CD4-positive, CD25-positive, alpha-beta regulatory T cell (primary cell): Measurements from ENCODE around the gene OLR1. TPM values are rescaled to one million over a fixed set of nuclear protein-coding genes. Genes with fewer than 3 reads are reported as not detected.
A peak's percentile ranks its signal among the peaks of the same experiment; 100 is the strongest.
"Not testable (repeated sequence)": the region's sequence is repeated elsewhere in the genome, so short reads cannot be mapped to it uniquely, and the experiment has no call there.

Experiments used
- ATAC-seq, 2 donors: fragments of 150-1000 bp; cut with Tn5 transposase; one replicate each; pipeline ENCODE4 v1.10.0; 2021; ENCODE audit warnings: low read depth in 2 of 2, moderate number of reproducible peaks in 2 of 2, moderate library complexity in 1 of 2
- DNase-seq, 3 donors: peaks; one replicate each; pipeline versions ENCODE4 v3.0.0 to v3.0.0-alpha.2; 2012 to 2022; ENCODE audit warnings: mixed read lengths in 1 of 3
- H3K27ac ChIP-seq: one replicate; pipeline ENCODE4 v1.7.0; 2013; ENCODE audit warnings: mild to moderate bottlenecking, low read length; ENCODE audit not compliant: insufficient read depth, poor library complexity, severe bottlenecking
- H3K27me3 ChIP-seq: one replicate; pipeline ENCODE4 v1.7.0; 2013; ENCODE audit warnings: low read length; ENCODE audit not compliant: control insufficient read depth, insufficient read depth
- H3K36me3 ChIP-seq: one replicate; pipeline ENCODE4 v1.7.0; 2013; ENCODE audit warnings: mild to moderate bottlenecking, low read length, moderate library complexity; ENCODE audit not compliant: control insufficient read depth, insufficient read depth
- H3K4me1 ChIP-seq: 2 replicates; pipeline ENCODE4 v1.7.0; 2013; ENCODE audit warnings: mild to moderate bottlenecking, low read length; ENCODE audit not compliant: insufficient read depth, control insufficient read depth, poor library complexity, severe bottlenecking
- H3K4me3 ChIP-seq: one replicate; pipeline ENCODE4 v1.7.0; 2013; ENCODE audit warnings: low read depth, mild to moderate bottlenecking, low read length, moderate library complexity
- H3K9me3 ChIP-seq, 2 experiments: 1 replicate in 1 of 2; 2 replicates in 1 of 2; pipeline ENCODE4 v1.7.0; 2013; ENCODE audit warnings: low read length in 2 of 2, mild to moderate bottlenecking in 1 of 2, moderate library complexity in 1 of 2; ENCODE audit not compliant: control insufficient read depth in 2 of 2
- H3K27ac Mint-ChIP-seq, 3 donors: one replicate each; pipeline ENCODE4 v1.8.0; 2020 to 2022; ENCODE audit warnings: mild to moderate bottlenecking in 3 of 3, mixed read lengths in 3 of 3, moderate library complexity in 2 of 3
- H3K27me3 Mint-ChIP-seq: one replicate; pipeline ENCODE4 v1.8.0; 2022; ENCODE audit warnings: mild to moderate bottlenecking, mixed read lengths
- H3K36me3 Mint-ChIP-seq: one replicate; pipeline ENCODE4 v1.8.0; 2020; ENCODE audit warnings: mixed read lengths
- H3K4me1 Mint-ChIP-seq, 4 donors: one replicate each; pipeline ENCODE4 v1.8.0; 2020 to 2022; ENCODE audit warnings: mixed read lengths in 4 of 4, mild to moderate bottlenecking in 1 of 4
- H3K4me3 Mint-ChIP-seq, 4 donors: one replicate each; pipeline ENCODE4 v1.8.0; 2020 to 2022; ENCODE audit warnings: mild to moderate bottlenecking in 4 of 4, mixed read lengths in 4 of 4, moderate library complexity in 3 of 4
- H3K9me3 Mint-ChIP-seq, 7 donors: one replicate each; pipeline ENCODE4 v1.8.0; 2020 to 2022; ENCODE audit warnings: mixed read lengths in 7 of 7, mild to moderate bottlenecking in 3 of 7, moderate library complexity in 2 of 7
- polyA plus RNA-seq, 4 donors: library from polyadenylated mRNA; unstranded; fragments of 300-500 nt; fragmentation: Illumina TruSeq; gene quantifications; one replicate each; pipeline ENCODE4 v1.2.3, GENCODE V29; 2021
- total RNA-seq: library from RNA; stranded (reverse); gene quantifications from one replicate; pipeline ENCODE4 v1.2.3, GENCODE V29; 2022

The OLR1 gene
- total RNA-seq = not detected
- polyA plus RNA-seq = not detected

DNA sequence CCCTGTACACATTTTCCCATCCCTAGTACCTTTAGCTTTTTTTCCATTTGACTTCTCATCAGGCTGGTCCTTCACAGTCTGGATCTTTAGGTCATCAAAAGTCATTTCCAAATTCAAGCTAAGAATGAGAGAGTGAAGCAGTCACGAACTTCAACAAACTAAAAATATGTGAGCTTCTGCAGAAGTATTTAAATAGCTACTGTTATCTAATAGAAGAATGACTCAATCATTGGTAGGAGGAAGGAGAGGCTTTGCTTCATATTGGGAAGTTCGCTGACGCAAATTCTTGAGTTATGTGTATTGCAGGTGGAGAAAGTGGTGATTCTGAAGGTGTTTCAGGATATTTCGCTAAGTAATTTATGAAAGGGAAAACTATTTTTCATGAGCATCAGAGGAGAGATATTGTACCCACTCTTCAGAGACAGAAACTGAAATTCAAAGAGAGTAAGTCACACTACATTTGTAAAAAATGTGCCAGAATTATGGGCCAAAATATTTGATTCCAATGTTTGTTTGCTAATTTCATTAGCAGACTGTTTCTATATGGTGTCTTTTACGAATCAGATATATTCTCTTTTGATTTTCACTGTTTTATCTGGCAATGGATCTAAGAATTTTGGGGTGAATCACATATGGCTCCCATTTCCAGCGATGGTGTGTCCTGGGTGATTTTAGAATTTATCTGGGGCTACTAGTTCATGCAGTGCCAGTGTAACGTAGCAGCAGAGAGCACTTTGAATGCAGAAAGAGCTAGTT lies at the start of gene OLR1:
Gene OLR1, minus strand, starts transcription at position 160 of the 756 bp plus-strand sequence. Its CDS starts 55 bp downstream, at position 105.
- no peak for DNase-seq
- H3K4me3 ChIP-seq = no peak within 1 kb of the TSS
- Mint-ChIP-seq H3K4me3 (no peak within 1 kb of the TSS), H3K27me3 (peaks cover 56% of the 10 kb centered on the region), H3K27ac (no peak within 1 kb of the TSS), H3K9me3 (no peaks in the 10 kb centered on the region), H3K4me1 (no peaks in the 10 kb centered on the region), H3K36me3 (no peaks in the 10 kb centered on the region)
- H3K36me3 ChIP-seq = no peaks in the 10 kb centered on the region
- no peak within 1 kb of the TSS for H3K27ac ChIP-seq
- H3K4me1 ChIP-seq = no peaks in the 10 kb centered on the region
- H3K27me3 ChIP-seq = peaks cover 6% of the 10 kb centered on the region
- H3K9me3 ChIP-seq = no peaks in the 10 kb centered on the region
- ATAC-seq = no peak

DNA sequence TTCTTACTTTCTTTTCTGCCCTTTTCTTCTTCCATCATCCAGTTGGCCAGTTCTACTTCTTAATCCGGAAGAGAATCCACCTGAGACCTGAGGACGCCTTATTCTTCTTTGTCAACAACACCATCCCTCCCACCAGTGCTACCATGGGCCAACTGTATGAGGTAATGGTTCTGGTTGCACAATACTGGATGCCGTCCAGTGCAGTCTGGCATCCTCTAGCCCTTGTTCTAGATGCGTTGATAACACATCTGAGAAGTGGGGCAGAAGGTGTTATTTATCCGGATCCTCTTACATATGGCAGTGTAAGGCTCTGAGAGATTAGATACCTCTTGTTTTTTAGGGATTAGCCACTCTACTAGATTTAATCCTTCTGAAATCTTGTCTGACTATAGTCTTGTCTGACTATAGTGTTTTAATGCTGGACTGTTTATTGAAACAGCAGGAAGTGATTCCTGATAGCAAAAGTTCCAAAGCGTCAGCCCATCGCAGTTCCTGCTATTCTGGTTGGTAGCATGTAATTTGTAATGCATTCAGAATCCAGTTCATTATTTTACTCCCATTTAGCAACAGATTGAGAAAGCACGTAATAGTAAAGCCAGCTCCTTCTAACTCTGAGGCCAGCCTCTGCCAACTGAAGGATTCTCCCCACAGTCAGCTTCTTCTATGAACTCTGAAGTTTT lies 48.6 kb upstream of the OLR1 start:
- H3K27me3 Mint-ChIP-seq = no peaks in the 10 kb centered on the region
- H3K4me1 Mint-ChIP-seq = peaks cover 3 to 9% (median 4%) of the 10 kb centered on the region in 4 donors
- H3K9me3 ChIP-seq = no peaks in the 10 kb centered on the region
- no peaks in the 10 kb centered on the region for H3K9me3 Mint-ChIP-seq
- H3K36me3 Mint-ChIP-seq = peaks cover 42% of the 10 kb centered on the region
- no peak for DNase-seq
- no peak overlapping the region for H3K27ac ChIP-seq
- no peak overlapping the region for H3K4me3 ChIP-seq
- H3K27me3 ChIP-seq = no peaks in the 10 kb centered on the region
- H3K36me3 ChIP-seq = peaks cover 39% of the 10 kb centered on the region
- H3K4me3 Mint-ChIP-seq = no peak overlapping the region
- ATAC-seq = no peak
- peak overlapping the region in 2 of 3 donors; percentile 2 to 16 for H3K27ac Mint-ChIP-seq
- H3K4me1 ChIP-seq = peaks cover 1% of the 10 kb centered on the region

- no peak for ATAC-seq
- Mint-ChIP-seq H3K27me3 (peaks cover 5% of the 10 kb centered on the region), H3K4me1 (peaks cover 7 to 28% (median 23%) of the 10 kb centered on the region in 4 donors), H3K4me3 (no peak overlapping the region), H3K27ac (no peak overlapping the region), H3K9me3 (no peaks in the 10 kb centered on the region), H3K36me3 (peaks cover 29% of the 10 kb centered on the region)
- Histone ChIP-seq H3K4me3 (no peak overlapping the region), H3K36me3 (peaks cover 33% of the 10 kb centered on the region), H3K4me1 (peaks cover 25% of the 10 kb centered on the region), H3K27me3 (no peaks in the 10 kb centered on the region), H3K9me3 (no peaks in the 10 kb centered on the region), H3K27ac (no peak overlapping the region)
- no peak for DNase-seq
These were observed 46.1 kb upstream of the OLR1 start for GRCh38 chr12:10218021-10218420.

DNA sequence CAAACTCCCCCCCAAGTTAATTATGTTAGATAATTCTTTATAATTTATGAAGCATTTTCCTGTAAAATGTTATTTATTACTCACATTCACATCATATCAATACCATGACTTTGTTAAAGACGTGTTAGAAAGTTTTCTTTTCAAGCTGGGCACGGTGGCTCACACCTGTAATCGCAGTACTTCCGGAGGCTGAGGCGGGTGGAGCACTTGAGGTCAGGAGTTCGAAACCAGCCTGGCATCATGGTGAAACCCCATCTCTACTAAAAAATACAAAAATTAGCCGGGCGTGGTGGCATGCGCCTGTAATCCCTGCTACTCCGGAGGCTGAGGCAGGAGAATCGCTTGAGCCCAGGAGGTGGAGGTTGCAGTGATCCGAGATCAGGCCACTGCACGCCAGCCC lies 44.0 kb upstream of the OLR1 start:
- not testable (repeated sequence) for H3K9me3 Mint-ChIP-seq, H3K27ac Mint-ChIP-seq, H3K27me3 ChIP-seq, ATAC-seq, H3K9me3 ChIP-seq, H3K36me3 Mint-ChIP-seq, DNase-seq, H3K27ac ChIP-seq
- peaks cover 14% of the 10 kb centered on the region for H3K36me3 ChIP-seq
- Mint-ChIP-seq H3K4me3 (peak overlapping the region in 2 of 4 donors; percentile 33 to 99), H3K4me1 (peaks cover 7 to 35% (median 26%) of the 10 kb centered on the region in 4 donors), H3K27me3 (peaks cover 13% of the 10 kb centered on the region)
- peaks cover 29% of the 10 kb centered on the region for H3K4me1 ChIP-seq
- peak overlapping the region; percentile 97 for H3K4me3 ChIP-seq

DNA sequence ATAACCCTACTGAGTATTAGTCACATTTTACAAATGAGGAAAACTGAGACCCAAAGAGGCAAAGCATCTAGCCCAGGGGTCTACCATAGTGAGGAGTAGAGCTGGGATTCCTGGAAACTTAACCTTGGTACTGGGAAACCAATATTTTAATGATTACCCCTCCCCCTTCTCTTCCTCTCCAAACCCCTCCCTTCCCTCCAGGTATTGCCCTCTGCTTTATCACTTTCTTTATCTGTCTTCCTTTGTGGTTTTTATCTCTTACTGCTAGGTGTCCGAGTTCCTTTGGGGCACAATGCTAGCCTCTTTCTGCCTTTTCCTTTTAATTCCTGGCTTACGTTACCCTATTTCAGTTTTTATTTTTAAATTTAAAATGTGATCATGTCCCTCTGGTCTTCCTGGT lies 43.5 kb upstream of the OLR1 start:
- Mint-ChIP-seq H3K36me3 (peaks cover 4% of the 10 kb centered on the region), H3K27ac (peak overlapping the region in 1 of 3 donors; percentile 98), H3K4me3 (peak overlapping the region; percentile 41 to 99 (median 96)), H3K4me1 (peaks cover 7 to 35% (median 26%) of the 10 kb centered on the region in 4 donors), H3K27me3 (peaks cover 13% of the 10 kb centered on the region), H3K9me3 (no peaks in the 10 kb centered on the region)
- no peak for ATAC-seq
- Histone ChIP-seq H3K4me1 (peaks cover 29% of the 10 kb centered on the region), H3K27me3 (no peaks in the 10 kb centered on the region), H3K36me3 (peaks cover 9% of the 10 kb centered on the region), H3K4me3 (peak overlapping the region; percentile 97), H3K9me3 (no peaks in the 10 kb centered on the region), H3K27ac (no peak overlapping the region)
- DNase-seq = peak in 1 of 3 donors; percentile 75

- no peaks in the 10 kb centered on the region for H3K36me3 Mint-ChIP-seq
- H3K4me3 Mint-ChIP-seq = peak overlapping the region; percentile 95 to 99 (median 97)
These were observed 42.9 kb upstream of the OLR1 start for GRCh38 chr12:10214895-10215267.

DNA sequence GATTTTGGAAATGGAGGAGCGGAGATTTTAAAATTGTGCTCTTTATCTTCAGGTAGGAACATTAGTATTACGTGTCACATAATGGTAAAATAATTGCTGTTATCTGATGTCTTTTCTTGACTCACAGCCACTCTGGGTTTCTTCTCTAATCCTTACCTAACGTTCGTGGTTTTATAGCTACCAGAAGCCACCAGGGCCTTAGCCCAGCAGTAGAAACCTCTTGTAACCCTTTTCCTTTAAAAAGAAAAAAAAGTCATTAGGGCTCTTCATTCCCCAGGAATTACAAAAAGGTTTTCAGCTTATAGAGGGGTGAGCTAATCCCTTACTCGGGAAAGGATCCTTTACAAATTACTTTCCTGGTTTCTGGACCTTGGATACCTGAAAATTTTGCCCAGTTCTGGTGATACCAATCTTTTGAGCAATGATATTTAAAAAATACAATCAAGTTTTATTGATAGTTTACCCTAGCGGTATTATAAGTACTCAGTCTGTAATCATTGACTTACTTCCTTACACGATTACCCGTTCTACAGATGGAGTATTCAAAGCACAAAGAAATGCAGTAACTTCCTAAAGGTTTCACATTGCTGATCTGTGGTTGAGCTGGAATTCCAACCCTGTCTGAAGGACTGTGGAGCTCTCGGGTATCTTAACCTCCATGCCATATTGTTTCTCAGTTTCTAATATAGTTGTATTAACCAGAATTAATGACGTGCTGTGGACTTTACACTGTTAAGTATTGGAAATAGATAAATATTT lies 42.4 kb upstream of the OLR1 start:
- Histone ChIP-seq H3K4me1 (peaks cover 29% of the 10 kb centered on the region), H3K27me3 (no peaks in the 10 kb centered on the region), H3K36me3 (no peaks in the 10 kb centered on the region), H3K9me3 (no peaks in the 10 kb centered on the region), H3K4me3 (peak overlapping the region; percentile 97), H3K27ac (peak overlapping the region; percentile 88)
- H3K9me3 Mint-ChIP-seq = no peaks in the 10 kb centered on the region
- peaks cover 13% of the 10 kb centered on the region for H3K27me3 Mint-ChIP-seq
- DNase-seq (no peak), ATAC-seq (no peak)
- peaks cover 7 to 35% (median 26%) of the 10 kb centered on the region in 4 donors for H3K4me1 Mint-ChIP-seq
- no peaks in the 10 kb centered on the region for H3K36me3 Mint-ChIP-seq
- H3K27ac Mint-ChIP-seq = peak overlapping the region; percentile 95 to 99 (median 98)
- peak overlapping the region; percentile 95 to 99 (median 97) for H3K4me3 Mint-ChIP-seq

More at GRCh38 chr12:10214895-10215267, 42.9 kb upstream of the OLR1 start:
- peak overlapping the region in 1 of 3 donors; percentile 98 for H3K27ac Mint-ChIP-seq
- no peaks in the 10 kb centered on the region for H3K9me3 Mint-ChIP-seq
- no peak for ATAC-seq
- Histone ChIP-seq H3K27ac (no peak overlapping the region), H3K4me3 (peak overlapping the region; percentile 97), H3K9me3 (no peaks in the 10 kb centered on the region), H3K36me3 (peaks cover 4% of the 10 kb centered on the region), H3K4me1 (peaks cover 29% of the 10 kb centered on the region), H3K27me3 (no peaks in the 10 kb centered on the region)
- peaks cover 13% of the 10 kb centered on the region for H3K27me3 Mint-ChIP-seq
- DNase-seq = no peak
- H3K4me1 Mint-ChIP-seq = peaks cover 7 to 35% (median 26%) of the 10 kb centered on the region in 4 donors
